SK-N-SH (cell line): ENCODE measurements around the gene P2RY8.

ENCODE experiments used
- CHD2 ChIP-seq: fragments of 150-350 bp; IDR thresholded peaks from 2 replicates; pipeline ENCODE4 v1.6.1; 2018; ENCODE audit warnings: low read length; ENCODE audit not compliant: partially characterized antibody
- GABPA ChIP-seq: IDR thresholded peaks from 2 replicates; pipeline ENCODE4 v1.4.0; 2012; ENCODE audit warnings: low read depth, mild to moderate bottlenecking
- MXI1 ChIP-seq: IDR thresholded peaks from 2 replicates; pipeline ENCODE4 v1.6.1; 2012; ENCODE audit warnings: mild to moderate bottlenecking, low read depth, low read length, improper control_type of control experiment
- SIN3A ChIP-seq: IDR thresholded peaks from 2 replicates; pipeline ENCODE4 v1.6.1; 2012; ENCODE audit warnings: low read depth, mild to moderate bottlenecking, low read length, moderate library complexity, borderline replicate concordance
- SMC3 ChIP-seq: IDR thresholded peaks from 2 replicates; pipeline ENCODE4 v1.6.1; 2012; ENCODE audit warnings: low read depth, low read length, improper control_type of control experiment
- TEAD4 ChIP-seq: IDR thresholded peaks from 2 replicates; pipeline ENCODE4 v1.4.0; 2012; ENCODE audit warnings: mild to moderate bottlenecking, borderline replicate concordance; ENCODE audit not compliant: insufficient read depth
- TF ChIP-seq, protein P1 (sequence below): fragments of 200-600 bp; sonication (generic); IDR thresholded peaks from 2 replicates; pipeline ENCODE4 v1.6.1; 2017; ENCODE audit warnings: antibody characterized with exemption, mild to moderate bottlenecking, moderate library complexity
- TF ChIP-seq, protein P2 (sequence below): IDR thresholded peaks from 2 replicates; pipeline ENCODE4 v1.4.0; 2012; ENCODE audit warnings: low read depth, borderline replicate concordance
- TF ChIP-seq, protein P3 (sequence below): IDR thresholded peaks from 2 replicates; pipeline ENCODE4 v1.4.0; 2012; ENCODE audit warnings: low read depth, borderline replicate concordance

DNA sequence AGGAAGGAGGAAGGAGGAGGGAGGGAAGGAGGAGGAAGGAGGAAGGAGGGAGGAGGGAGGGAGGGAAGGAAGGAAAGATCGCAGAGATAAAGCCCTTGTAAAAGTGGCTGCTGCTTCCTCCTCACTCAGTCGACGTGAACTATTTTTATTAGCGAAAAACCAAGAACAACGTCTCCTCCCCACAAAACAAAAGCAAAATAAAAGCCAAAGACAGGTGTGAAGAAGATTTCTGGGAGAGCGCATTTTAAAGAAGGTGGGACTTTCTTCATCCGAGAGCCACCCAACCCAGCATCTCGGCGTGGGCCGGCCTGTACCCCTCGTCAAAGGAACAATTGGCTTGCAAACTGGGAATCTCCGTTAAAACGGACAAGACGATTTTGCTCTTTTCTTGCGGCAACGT is 43.6 kb downstream of the P2RY8 start:
- TF ChIP-seq CHD2 (no peak), SIN3A (no peak), TEAD4 (no peak), SMC3 (no peak), MXI1 (no peak), GABPA (no peak)
- TF ChIP-seq, protein P1, sequence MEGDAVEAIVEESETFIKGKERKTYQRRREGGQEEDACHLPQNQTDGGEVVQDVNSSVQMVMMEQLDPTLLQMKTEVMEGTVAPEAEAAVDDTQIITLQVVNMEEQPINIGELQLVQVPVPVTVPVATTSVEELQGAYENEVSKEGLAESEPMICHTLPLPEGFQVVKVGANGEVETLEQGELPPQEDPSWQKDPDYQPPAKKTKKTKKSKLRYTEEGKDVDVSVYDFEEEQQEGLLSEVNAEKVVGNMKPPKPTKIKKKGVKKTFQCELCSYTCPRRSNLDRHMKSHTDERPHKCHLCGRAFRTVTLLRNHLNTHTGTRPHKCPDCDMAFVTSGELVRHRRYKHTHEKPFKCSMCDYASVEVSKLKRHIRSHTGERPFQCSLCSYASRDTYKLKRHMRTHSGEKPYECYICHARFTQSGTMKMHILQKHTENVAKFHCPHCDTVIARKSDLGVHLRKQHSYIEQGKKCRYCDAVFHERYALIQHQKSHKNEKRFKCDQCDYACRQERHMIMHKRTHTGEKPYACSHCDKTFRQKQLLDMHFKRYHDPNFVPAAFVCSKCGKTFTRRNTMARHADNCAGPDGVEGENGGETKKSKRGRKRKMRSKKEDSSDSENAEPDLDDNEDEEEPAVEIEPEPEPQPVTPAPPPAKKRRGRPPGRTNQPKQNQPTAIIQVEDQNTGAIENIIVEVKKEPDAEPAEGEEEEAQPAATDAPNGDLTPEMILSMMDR: no peak
- TF ChIP-seq, protein P2, sequence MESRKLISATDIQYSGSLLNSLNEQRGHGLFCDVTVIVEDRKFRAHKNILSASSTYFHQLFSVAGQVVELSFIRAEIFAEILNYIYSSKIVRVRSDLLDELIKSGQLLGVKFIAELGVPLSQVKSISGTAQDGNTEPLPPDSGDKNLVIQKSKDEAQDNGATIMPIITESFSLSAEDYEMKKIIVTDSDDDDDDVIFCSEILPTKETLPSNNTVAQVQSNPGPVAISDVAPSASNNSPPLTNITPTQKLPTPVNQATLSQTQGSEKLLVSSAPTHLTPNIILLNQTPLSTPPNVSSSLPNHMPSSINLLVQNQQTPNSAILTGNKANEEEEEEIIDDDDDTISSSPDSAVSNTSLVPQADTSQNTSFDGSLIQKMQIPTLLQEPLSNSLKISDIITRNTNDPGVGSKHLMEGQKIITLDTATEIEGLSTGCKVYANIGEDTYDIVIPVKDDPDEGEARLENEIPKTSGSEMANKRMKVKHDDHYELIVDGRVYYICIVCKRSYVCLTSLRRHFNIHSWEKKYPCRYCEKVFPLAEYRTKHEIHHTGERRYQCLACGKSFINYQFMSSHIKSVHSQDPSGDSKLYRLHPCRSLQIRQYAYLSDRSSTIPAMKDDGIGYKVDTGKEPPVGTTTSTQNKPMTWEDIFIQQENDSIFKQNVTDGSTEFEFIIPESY: no peak
- TF ChIP-seq, protein P3, sequence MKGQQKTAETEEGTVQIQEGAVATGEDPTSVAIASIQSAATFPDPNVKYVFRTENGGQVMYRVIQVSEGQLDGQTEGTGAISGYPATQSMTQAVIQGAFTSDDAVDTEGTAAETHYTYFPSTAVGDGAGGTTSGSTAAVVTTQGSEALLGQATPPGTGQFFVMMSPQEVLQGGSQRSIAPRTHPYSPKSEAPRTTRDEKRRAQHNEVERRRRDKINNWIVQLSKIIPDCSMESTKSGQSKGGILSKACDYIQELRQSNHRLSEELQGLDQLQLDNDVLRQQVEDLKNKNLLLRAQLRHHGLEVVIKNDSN: no peak
